GM19324 (cell line): ENCODE measurements around the gene CAPN13.

Source experiments
- ATAC-seq: cut with Tn5 transposase; IDR thresholded peaks from one replicate; pipeline ENCODE4 v1.9.1; 2021; ENCODE audit warnings: mild to moderate bottlenecking, moderate library complexity; ENCODE audit not compliant: unreplicated experiment, low FRiP score

Gene CAPN13

DNA sequence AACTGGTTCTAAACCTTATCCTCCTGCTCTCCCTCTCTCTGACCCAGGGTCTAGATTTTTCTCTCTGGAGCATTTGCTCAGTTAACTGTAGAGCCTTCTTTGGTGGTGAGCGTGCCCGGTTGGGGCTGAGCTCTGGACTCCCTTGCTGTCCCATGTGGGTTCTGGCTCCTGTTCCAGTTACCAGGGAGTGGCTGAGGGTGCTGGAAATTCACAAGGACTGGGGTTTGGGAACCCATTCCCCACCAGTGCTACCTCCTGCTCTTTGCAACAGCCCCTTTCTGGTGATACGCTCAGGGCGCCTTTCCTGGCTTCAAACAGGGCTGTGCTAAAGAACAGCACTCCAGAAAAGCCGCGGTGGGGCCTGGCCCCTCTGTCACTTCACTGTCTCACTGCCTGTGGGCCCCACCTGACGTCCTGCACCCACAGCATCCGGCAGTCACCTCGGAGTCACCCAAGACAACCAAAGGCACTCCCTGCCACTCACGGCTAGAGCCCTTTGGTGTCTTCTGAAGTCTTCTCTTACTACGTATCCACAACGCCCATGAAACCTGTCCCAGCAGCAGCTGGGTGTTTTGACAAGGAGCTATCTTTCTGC is 41.3 kb downstream of the CAPN13 start:
- no peak for ATAC-seq

DNA sequence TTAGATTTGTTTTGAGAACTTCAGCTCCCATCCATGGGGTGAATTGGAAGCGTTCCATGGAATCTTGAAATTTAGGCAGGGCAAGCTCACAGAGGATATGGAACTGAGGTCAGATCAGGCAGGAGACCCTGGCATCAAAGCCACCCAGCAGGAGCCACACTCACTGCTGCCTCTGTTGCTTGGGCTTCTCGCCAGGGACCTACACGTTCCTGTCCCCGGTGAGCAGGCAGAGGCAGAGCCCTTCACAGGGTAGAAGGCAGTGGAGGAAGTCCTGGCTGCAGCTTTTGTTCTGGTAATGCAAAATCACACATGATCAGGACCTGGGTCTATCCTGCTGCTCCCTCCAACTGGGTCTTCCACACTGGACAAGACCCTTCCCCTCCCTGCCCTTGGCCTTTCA is 42.1 kb downstream of the CAPN13 start:
- ATAC-seq = no peak

DNA sequence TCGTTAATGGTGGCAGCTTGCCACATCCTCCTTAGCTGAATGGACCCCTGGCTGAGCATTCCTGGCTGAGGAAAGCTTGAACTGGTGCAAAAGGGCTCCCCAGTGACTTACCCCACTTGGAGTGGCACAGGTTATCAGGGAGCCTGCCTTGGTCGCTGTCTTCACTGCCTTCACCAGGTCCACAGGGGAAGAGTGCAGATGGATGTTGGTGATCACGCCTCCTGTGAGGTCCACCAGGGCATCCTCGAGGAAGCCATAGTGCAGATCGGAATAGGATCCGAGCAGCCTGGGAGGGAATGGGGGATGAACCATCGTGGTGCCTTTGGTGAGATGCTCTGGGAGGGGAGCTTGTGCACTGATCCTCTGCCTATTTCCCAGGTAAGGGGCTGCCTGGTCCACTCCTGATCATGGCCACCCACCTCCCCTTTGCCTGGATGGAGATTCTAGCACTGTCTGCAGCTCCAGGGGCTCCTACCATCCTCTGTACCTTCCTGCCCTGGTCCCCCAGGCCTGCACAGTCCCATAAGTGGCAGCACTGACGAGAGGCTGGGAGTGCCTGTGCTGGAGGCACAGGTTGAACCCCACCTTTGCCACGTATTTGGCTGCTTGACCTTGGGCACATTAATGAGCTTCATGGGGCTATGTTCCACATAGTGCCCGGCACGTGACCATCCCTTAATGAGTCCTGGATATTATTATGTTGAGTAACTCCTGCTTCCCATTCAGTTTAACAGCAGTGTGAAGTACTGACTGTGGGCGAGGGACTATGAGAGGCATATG is 43.0 kb downstream of the CAPN13 start:
- ATAC-seq = no peak

GRCh38 chr2:30763151-30763660 is 44.0 kb downstream of the CAPN13 start:
- ATAC-seq = no peak

GRCh38 chr2:30761226-30761625 is 46.0 kb downstream of the CAPN13 start:
- no peak for ATAC-seq

DNA sequence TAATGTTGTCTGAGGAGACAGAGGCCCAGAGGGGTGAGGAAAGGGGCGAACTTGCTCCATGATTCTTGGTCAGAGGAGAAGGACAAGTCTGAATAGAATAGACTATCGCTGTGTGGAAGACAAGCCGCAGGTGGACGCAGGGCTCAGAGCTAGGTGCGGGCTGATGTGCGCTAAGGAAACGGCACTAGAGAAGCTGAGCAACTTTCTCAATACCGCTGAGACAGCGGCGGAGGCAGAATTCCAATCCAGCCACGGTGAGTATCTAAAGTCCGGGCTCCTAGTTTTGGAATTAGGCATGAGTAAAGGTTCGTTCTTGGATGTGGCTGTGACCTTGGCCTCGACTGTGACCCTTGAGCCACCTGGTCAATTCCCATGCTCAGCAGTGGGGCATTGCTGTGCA is 47.8 kb downstream of the CAPN13 start:
- ATAC-seq = no peak

DNA sequence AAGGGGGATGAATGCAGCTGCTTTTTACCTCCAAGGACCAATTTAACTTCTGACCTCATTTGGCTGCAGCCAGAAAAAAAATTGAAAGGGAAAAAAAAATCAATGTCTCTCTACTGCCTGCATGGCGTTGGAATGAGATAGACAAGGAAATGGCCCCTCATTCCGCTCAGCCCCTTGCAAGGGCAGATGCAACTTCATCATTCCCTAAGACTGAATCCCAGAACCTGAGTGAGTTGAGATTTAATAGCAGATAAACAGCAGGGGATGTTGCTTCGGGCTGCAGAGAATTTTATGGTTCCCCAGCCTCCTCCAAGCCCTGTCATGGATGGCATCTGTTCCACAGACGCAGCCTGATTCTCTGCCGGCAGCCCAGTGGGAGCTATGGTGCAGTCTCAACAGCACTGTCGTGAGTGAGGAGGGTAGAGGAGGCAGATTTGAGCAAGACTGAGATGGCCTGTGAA is 49.0 kb downstream of the CAPN13 start:
- no peak for ATAC-seq

GRCh38 chr2:30757749-30758148 is 49.5 kb downstream of the CAPN13 start:
- no peak for ATAC-seq

GRCh38 chr2:30756971-30757370 is 50.3 kb downstream of the CAPN13 start:
- ATAC-seq = no peak

GRCh38 chr2:30756051-30756719 is 51.1 kb downstream of the CAPN13 start:
- no peak for ATAC-seq

DNA sequence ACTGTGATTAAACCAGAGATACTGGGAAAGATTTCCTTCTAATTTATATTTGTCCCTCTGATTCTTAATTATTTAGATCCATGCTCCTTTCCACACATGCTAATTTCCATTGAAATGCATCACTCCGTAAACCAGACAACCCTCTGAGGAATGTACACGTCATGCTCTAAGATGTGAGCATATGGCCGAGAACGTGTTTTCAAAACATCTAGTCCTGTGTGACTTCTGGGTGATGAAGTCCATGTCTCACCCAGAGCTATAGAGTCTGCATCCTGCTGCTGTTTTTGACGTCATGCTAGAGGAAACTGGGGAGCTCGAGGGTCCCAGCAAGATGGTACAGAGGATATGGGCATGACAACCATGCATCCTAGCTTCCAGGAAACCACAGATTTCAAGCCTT is 53.6 kb downstream of the CAPN13 start:
- ATAC-seq = no peak

GRCh38 chr2:30752811-30753210 is 54.4 kb downstream of the CAPN13 start:
- no peak for ATAC-seq

GRCh38 chr2:30747206-30747605 is 60.0 kb downstream of the CAPN13 start:
- ATAC-seq = no peak

DNA sequence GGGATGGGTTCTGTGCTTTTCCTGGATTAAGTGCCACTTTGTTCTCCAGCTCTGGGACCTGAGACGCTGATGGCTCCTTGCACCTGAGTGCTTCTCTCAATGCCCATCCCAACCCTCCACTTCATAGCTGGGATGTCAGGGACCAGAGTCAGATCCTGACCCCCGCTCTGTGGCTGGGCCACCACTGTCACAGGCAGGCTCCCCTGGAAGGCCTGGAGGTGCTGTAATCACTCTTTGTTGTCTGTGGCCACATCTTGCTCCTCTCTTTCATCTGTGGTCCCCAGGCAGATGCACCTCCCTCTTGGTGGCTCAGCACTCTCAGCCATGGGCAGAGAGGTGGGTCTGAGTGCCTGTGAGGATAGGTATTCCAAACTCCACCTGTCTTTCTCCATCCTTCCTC is 62.4 kb downstream of the CAPN13 start:
- no peak for ATAC-seq

DNA sequence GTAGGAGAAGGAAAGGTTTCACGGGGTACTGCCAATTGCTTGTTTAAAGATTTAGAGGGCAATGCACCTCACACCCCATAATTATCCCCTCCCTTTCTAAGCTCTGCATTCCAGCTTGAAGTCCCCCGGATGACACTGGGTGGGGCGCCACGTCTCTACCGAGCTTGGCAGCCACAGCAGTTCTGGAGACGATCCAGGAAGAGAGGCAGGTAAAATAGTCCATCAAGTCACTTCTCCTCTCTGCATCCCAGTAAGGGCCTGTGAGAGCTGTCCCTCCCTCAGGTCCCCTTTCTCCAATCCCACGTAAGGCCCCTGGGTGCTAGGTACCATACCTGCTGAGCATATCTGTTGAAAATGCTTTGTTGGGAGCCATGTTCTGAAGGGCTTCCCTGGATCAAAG is 65.7 kb downstream of the CAPN13 start:
- no peak for ATAC-seq

- ATAC-seq = no peak
Measured at GRCh38 chr2:30738141-30738911, 68.9 kb downstream of the CAPN13 start.

DNA sequence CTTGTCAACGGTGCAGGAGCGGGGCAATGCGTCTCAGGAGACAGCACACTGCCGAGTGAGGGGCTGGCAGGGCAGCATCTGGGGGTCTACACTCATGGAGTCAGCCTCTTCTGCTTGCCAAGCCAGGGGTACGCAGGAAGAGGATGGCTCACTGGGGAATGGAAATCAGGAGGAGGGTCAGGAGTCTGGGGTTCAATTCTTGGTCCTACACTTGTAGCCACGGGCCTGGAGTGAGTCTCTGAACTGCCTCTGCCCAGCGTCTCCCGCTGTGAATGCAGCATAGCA is 70.0 kb downstream of the CAPN13 start:
- no peak for ATAC-seq

DNA sequence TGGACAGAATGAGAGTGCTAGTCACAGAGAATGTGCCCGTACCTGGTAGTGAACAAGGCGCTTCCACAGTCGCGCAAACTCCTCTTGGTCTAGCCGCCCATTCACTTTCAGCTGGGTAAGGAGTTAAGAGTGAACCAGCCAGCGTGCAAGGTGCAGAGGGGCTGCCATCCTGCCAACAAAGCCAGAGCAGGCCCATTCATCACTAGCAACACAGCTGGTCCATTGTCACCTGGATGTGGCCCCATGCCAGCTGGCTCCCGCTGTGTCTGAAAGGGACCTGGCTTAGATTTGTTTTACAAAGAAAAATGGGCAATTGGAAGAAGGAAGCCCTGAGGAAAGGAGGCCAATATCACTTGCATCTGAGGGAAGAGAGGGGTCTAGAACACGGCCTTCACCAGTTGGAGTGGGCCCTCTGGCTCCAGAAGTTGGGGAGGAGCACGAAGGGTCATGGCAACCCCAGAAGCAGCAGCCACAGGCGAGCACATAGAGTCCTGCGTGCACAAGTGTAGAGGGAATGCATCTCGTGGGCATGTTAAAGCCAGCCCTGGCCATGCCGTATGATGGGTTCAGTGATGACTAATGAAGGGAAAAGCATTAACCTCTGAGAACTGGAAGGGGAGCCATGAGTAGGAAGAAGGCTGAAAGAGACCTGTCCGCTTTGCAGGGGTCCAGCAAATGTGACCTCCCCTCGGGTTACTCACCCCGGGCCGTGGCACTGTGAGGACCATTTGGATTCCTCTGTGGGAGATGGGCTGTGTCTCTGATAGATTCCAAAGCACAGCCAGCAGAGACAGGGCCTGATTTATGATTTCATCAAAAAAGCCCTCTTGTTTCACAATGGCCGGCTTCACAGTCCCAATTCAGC is 70.6 kb downstream of the CAPN13 start:
- no peak for ATAC-seq

DNA sequence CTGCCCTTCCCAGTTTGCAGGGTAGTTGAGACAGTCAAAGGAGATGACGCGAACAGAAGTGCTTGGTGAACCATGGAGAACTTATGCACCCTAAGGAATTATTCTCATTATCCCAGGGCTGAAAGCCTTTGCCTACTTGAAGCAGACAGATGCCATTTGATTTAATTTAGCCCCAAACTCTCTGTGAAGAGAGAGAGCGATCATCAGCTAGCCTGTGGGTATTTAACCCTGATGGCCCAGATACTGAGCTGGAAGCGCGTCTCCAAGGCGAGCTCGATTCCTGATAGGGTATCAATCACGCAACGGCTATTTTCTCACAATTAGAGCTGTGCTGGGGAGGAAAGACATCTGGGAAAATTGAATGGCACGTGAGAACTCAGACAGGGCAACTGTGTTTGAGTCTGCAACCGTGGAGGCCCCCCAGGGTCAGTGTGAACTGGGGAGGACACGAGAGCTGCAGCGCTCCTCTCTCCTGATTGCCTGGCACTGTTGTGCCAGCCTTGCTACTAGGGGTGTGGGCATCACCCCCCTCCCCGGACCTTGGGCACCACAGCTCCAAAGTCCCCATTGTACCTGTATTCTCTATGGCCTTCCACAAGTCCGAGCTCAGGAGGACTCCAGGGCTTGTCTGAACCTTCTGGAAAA is 73.2 kb downstream of the CAPN13 start:
- ATAC-seq = no peak

DNA sequence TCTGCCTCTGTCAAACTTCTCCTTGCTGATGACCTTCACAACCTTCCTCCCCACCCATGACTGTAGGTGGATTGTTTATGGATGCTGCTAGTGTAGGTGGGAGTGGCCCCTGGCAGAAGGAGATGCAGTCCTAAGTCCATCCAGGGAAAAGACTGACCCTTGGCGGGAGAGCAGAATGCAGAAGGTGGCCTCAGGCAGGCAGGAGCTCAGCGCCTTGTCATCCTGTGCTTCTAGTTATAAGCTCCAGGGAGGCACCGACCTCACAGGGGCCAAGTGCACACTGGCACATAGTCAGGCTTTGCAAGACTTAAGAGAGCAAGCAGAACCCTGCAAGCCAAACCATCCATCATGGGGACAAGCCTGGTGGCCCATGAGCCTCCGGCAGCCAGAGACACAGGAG is 74.4 kb downstream of the CAPN13 start:
- ATAC-seq = no peak
